ENCODE results near the gene TRIM7. TPM values are rescaled to one million over a fixed set of nuclear protein-coding genes. Genes with fewer than 3 reads are reported as not detected.
A peak's percentile ranks its signal among the peaks of the same experiment; 100 is the strongest.

Gene TRIM7
- total and polyA plus RNA-seq, 9 of the 15 experiments (the other 6 are each of a cell fraction or from before 2014, with no cell fraction given) = 2.6 to 14.9 (median 8.9) TPM

DNA sequence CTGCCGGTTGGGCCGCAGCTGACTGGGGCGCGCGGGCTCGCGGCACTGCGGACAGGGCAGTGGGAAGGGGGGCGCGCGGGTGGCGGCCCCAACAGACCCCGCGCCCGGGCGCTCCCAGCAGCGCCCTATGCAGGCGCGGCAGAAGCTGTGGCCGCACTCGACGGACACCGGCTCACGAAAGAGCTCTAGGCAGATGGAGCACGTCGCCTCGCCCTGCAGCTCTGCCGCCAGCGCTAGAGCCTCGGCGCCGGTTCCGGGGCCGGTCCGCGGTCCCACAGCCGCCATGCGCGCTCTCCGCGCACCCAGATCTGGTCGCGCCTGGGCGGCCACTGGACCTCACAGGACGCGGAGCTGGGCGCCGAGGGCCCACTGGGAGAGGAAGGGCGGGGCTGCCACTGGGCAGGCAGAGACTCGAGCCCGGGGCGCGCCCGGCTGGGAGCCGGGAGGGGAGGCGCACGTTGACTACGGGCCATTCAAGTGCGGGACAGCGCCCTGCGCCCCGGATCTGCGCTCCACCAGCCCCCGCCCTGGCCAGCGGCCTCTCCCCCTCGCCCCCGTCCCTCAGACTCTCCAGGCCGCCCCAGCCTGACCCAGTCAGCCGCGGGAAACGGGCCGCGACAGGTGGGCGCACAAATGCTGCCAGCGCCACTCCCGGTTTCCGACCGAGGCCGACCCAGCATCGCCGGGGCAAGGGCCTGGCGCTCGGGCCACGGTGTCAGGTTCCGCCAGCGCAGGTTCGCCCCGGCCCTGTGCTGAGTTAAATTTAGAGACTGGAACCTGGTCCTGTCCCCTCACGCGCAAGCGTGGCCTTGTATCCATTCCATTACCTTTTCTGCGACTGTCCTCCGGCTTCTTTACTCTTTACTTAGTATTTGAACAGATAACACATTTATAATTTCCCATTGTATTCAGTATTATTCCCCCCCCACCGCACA, at the start of gene TRIM7 (continued):
- no peak for TF ChIP-seq HINFP (tag; conservative IDR thresholded peaks at IDR 0.05; ENCODE audit: low read depth)
- TF ChIP-seq SMARCA4 (IDR thresholded peaks at IDR 0.05) = no peak
- TF ChIP-seq, protein P1, sequence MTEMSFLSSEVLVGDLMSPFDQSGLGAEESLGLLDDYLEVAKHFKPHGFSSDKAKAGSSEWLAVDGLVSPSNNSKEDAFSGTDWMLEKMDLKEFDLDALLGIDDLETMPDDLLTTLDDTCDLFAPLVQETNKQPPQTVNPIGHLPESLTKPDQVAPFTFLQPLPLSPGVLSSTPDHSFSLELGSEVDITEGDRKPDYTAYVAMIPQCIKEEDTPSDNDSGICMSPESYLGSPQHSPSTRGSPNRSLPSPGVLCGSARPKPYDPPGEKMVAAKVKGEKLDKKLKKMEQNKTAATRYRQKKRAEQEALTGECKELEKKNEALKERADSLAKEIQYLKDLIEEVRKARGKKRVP (CRISPR knock-in tag; IDR thresholded peaks at IDR 0.05) = no peak
- TF ChIP-seq, protein P2, sequence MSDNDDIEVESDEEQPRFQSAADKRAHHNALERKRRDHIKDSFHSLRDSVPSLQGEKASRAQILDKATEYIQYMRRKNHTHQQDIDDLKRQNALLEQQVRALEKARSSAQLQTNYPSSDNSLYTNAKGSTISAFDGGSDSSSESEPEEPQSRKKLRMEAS (CRISPR knock-in tag; IDR thresholded peaks at IDR 0.05) = 0 out of 2 replicates have a peak, but pooled peaks have one; percentile 27
- TF ChIP-seq PTTG1 (tag; IDR thresholded peaks at IDR 0.05; ENCODE audit: low read depth) = no peak
- TF ChIP-seq CREBBP (IDR thresholded peaks at IDR 0.05; ENCODE audit: low read depth, low read length) = no peak
- TF ChIP-seq ZNF717 (CRISPR knock-in tag; IDR thresholded peaks at IDR 0.05) = no peak
- TF ChIP-seq NR3C1 (CRISPR knock-in tag; IDR thresholded peaks at IDR 0.05) = no peak
- no peak for TF ChIP-seq MIER1 (IDR thresholded peaks at IDR 0.05; ENCODE audit: low read depth)
- TF ChIP-seq ZNF584 (CRISPR knock-in tag; IDR thresholded peaks at IDR 0.05; ENCODE audit: low read depth) = no peak
- no peak for TF ChIP-seq ZNF174 (CRISPR knock-in tag; IDR thresholded peaks at IDR 0.05)
- no peak for TF ChIP-seq MYC (IDR thresholded peaks at IDR 0.05; ENCODE audit: low read depth, low read length)
- TF ChIP-seq MYC (CRISPR knock-in tag; IDR thresholded peaks at IDR 0.05; ENCODE audit: borderline replicate concordance, low read depth) = no peak
- TF ChIP-seq NR2C1 (IDR thresholded peaks at IDR 0.05) = no peak
- TF ChIP-seq NR2C1 (tag; IDR thresholded peaks at IDR 0.05) = no peak
- TF ChIP-seq BCL6 (CRISPR knock-in tag; IDR thresholded peaks at IDR 0.05) = no peak
- TF ChIP-seq, protein P3, sequence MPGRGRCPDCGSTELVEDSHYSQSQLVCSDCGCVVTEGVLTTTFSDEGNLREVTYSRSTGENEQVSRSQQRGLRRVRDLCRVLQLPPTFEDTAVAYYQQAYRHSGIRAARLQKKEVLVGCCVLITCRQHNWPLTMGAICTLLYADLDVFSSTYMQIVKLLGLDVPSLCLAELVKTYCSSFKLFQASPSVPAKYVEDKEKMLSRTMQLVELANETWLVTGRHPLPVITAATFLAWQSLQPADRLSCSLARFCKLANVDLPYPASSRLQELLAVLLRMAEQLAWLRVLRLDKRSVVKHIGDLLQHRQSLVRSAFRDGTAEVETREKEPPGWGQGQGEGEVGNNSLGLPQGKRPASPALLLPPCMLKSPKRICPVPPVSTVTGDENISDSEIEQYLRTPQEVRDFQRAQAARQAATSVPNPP (IDR thresholded peaks at IDR 0.05; ENCODE audit: borderline replicate concordance, insufficient read depth, insufficient read length) = no peak
- no peak for TF ChIP-seq ARNT (IDR thresholded peaks at IDR 0.05)
- TF ChIP-seq, protein P4, sequence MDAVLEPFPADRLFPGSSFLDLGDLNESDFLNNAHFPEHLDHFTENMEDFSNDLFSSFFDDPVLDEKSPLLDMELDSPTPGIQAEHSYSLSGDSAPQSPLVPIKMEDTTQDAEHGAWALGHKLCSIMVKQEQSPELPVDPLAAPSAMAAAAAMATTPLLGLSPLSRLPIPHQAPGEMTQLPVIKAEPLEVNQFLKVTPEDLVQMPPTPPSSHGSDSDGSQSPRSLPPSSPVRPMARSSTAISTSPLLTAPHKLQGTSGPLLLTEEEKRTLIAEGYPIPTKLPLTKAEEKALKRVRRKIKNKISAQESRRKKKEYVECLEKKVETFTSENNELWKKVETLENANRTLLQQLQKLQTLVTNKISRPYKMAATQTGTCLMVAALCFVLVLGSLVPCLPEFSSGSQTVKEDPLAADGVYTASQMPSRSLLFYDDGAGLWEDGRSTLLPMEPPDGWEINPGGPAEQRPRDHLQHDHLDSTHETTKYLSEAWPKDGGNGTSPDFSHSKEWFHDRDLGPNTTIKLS (IDR thresholded peaks at IDR 0.05; ENCODE audit: borderline replicate concordance, low read depth) = peak; percentile 24; the same call in 1 of the 2 replicates
- TF ChIP-seq, protein P5, sequence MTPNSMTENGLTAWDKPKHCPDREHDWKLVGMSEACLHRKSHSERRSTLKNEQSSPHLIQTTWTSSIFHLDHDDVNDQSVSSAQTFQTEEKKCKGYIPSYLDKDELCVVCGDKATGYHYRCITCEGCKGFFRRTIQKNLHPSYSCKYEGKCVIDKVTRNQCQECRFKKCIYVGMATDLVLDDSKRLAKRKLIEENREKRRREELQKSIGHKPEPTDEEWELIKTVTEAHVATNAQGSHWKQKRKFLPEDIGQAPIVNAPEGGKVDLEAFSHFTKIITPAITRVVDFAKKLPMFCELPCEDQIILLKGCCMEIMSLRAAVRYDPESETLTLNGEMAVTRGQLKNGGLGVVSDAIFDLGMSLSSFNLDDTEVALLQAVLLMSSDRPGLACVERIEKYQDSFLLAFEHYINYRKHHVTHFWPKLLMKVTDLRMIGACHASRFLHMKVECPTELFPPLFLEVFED (CRISPR knock-in tag; conservative IDR thresholded peaks at IDR 0.05) = no peak
- TF ChIP-seq TEAD4 (IDR thresholded peaks at IDR 0.05; ENCODE audit: low read length) = no peak
- TF ChIP-seq TEAD4 (CRISPR knock-in tag; IDR thresholded peaks at IDR 0.05; ENCODE audit: borderline replicate concordance) = no peak
